DOHH2 (cell line): Measurements from ENCODE around the gene CLCN2.

Experiments
- H3F3A ChIP-seq: fragments of 200-600 bp; sonication (generic), shearing (Covaris generic); 2 replicates; pipeline ENCODE4 v1.6.0; 2016; ENCODE audit warnings: antibody characterized with exemption, mild to moderate bottlenecking; ENCODE audit not compliant: control insufficient read depth, insufficient read depth
- H3K27ac ChIP-seq: fragments of 200-600 bp; sonication (generic); 2 replicates; pipeline ENCODE4 v1.5.1; 2014; ENCODE audit warnings: low read depth, mild to moderate bottlenecking, low read length, moderate library complexity
- H3K27me3 ChIP-seq: fragments of 200-600 bp; sonication (generic); 2 replicates; pipeline ENCODE4 v1.6.1; 2014; ENCODE audit warnings: mild to moderate bottlenecking, low read length, mixed read lengths; ENCODE audit not compliant: control insufficient read depth
- H3K36me3 ChIP-seq: fragments of 200-600 bp; sonication (generic); 2 replicates; pipeline ENCODE4 v1.6.1; 2014; ENCODE audit warnings: mild to moderate bottlenecking, low read length, moderate library complexity, mixed read lengths; ENCODE audit not compliant: control insufficient read depth
- H3K4me1 ChIP-seq: fragments of 200-600 bp; sonication (generic); 2 replicates; pipeline ENCODE4 v1.6.1; 2014; ENCODE audit warnings: mild to moderate bottlenecking, low read length, mixed read lengths; ENCODE audit not compliant: control insufficient read depth
- H3K4me2 ChIP-seq: fragments of 200-600 bp; sonication (generic); 2 replicates; pipeline ENCODE4 v1.6.0; 2014; ENCODE audit warnings: mild to moderate bottlenecking, low read length, moderate library complexity
- H3K4me3 ChIP-seq: fragments of 200-600 bp; sonication (generic); 2 replicates; pipeline ENCODE4 v1.5.1; 2014; ENCODE audit warnings: mild to moderate bottlenecking, low read length, mixed read lengths
- H3K79me2 ChIP-seq: fragments of 200-600 bp; sonication (generic); 2 replicates; pipeline ENCODE4 v1.6.1; 2014; ENCODE audit warnings: mild to moderate bottlenecking, low read length, mixed read lengths; ENCODE audit not compliant: control insufficient read depth
- H3K9me2 ChIP-seq: fragments of 200-600 bp; sonication (generic); replicated peaks from 2 replicates; pipeline ENCODE4 v1.6.1; 2014; ENCODE audit warnings: mild to moderate bottlenecking, low read length, mixed read lengths; ENCODE audit not compliant: control insufficient read depth
- H3K9me3 ChIP-seq: fragments of 200-600 bp; sonication (generic); 2 replicates; pipeline ENCODE4 v1.6.1; 2014; ENCODE audit warnings: antibody characterized with exemption, low read length, mixed read lengths; ENCODE audit not compliant: control insufficient read depth, insufficient read depth
- H4K20me1 ChIP-seq: fragments of 200-600 bp; sonication (generic); 2 replicates; pipeline ENCODE4 v1.6.0; 2014; ENCODE audit warnings: low read depth, mild to moderate bottlenecking, antibody characterized with exemption, low read length, moderate library complexity; ENCODE audit not compliant: control insufficient read depth, insufficient read depth
- CTCF ChIP-seq: fragments of 200-600 bp; sonication (generic); IDR thresholded peaks from one replicate; pipeline ENCODE4 v1.5.1; 2014; ENCODE audit warnings: antibody characterized with exemption, mild to moderate bottlenecking, low read depth, low read length; ENCODE audit not compliant: poor library complexity, severe bottlenecking
- EZH2phosphoT487 ChIP-seq: fragments of 200-600 bp; sonication (generic); IDR thresholded peaks from 2 replicates; pipeline ENCODE4 v1.6.1; 2017; ENCODE audit warnings: borderline replicate concordance, mild to moderate bottlenecking, antibody characterized with exemption, low read length, moderate library complexity, mixed read lengths

The CLCN2 gene

GRCh38 chr3:184391266-184391665 lies 29.9 kb upstream of the CLCN2 start:
- H3K27ac ChIP-seq, result no peak overlapping the region
- H3K79me2 ChIP-seq, result no peaks in the 10 kb centered on the region
- no peaks in the 10 kb centered on the region for H3K4me1 ChIP-seq
- H3F3A ChIP-seq, result no peaks in the 10 kb centered on the region
- no peak overlapping the region for H3K4me2 ChIP-seq
- no peak overlapping the region for H3K4me3 ChIP-seq
- peaks cover 9% of the 10 kb centered on the region for H3K27me3 ChIP-seq
- no peaks in the 10 kb centered on the region for H3K36me3 ChIP-seq
- no peak for TF ChIP-seq CTCF
- no peak for TF ChIP-seq EZH2phosphoT487
- H3K9me3 ChIP-seq, result no peaks in the 10 kb centered on the region
- H4K20me1 ChIP-seq, result no peaks in the 10 kb centered on the region
- H3K9me2 ChIP-seq, result no peaks in the 10 kb centered on the region

- Histone ChIP-seq H3F3A (no peaks in the 10 kb centered on the region), H3K4me1 (no peaks in the 10 kb centered on the region), H3K79me2 (no peaks in the 10 kb centered on the region), H3K9me3 (no peaks in the 10 kb centered on the region), H3K27me3 (peaks cover 9% of the 10 kb centered on the region), H3K27ac (no peak overlapping the region), H4K20me1 (no peaks in the 10 kb centered on the region), H3K9me2 (no peaks in the 10 kb centered on the region), H3K4me3 (no peak overlapping the region), H3K4me2 (no peak overlapping the region), H3K36me3 (no peaks in the 10 kb centered on the region)
- TF ChIP-seq EZH2phosphoT487, result no peak
- TF ChIP-seq CTCF, result no peak
Measured at GRCh38 chr3:184389935-184390528, 28.6 kb upstream of the CLCN2 start.

GRCh38 chr3:184389384-184389783 lies 28.0 kb upstream of the CLCN2 start:
- no peaks in the 10 kb centered on the region for H3K9me2 ChIP-seq
- no peak overlapping the region for H3K4me3 ChIP-seq

More at GRCh38 chr3:184389384-184389783, 28.0 kb upstream of the CLCN2 start:
- Histone ChIP-seq H3K27ac (no peak overlapping the region), H3K79me2 (no peaks in the 10 kb centered on the region), H3K4me2 (no peak overlapping the region), H3F3A (no peaks in the 10 kb centered on the region), H3K4me1 (no peaks in the 10 kb centered on the region), H3K27me3 (peaks cover 9% of the 10 kb centered on the region), H3K9me3 (no peaks in the 10 kb centered on the region), H4K20me1 (no peaks in the 10 kb centered on the region), H3K36me3 (no peaks in the 10 kb centered on the region)
- TF ChIP-seq CTCF, result no peak
- TF ChIP-seq EZH2phosphoT487, result no peak
